Activated gamma-delta T cell treated with anti-CD3 and anti-CD28 coated beads, Interleukin-2, amount 50 U/mL, for 16 hours (primary cell): ENCODE data around the gene PRRT4.

Experiments used
- DNase-seq: peaks from one replicate; pipeline ENCODE4 v3.0.0-alpha.2; 2020; ENCODE audit warnings: low read depth

PRRT4 gene

DNA sequence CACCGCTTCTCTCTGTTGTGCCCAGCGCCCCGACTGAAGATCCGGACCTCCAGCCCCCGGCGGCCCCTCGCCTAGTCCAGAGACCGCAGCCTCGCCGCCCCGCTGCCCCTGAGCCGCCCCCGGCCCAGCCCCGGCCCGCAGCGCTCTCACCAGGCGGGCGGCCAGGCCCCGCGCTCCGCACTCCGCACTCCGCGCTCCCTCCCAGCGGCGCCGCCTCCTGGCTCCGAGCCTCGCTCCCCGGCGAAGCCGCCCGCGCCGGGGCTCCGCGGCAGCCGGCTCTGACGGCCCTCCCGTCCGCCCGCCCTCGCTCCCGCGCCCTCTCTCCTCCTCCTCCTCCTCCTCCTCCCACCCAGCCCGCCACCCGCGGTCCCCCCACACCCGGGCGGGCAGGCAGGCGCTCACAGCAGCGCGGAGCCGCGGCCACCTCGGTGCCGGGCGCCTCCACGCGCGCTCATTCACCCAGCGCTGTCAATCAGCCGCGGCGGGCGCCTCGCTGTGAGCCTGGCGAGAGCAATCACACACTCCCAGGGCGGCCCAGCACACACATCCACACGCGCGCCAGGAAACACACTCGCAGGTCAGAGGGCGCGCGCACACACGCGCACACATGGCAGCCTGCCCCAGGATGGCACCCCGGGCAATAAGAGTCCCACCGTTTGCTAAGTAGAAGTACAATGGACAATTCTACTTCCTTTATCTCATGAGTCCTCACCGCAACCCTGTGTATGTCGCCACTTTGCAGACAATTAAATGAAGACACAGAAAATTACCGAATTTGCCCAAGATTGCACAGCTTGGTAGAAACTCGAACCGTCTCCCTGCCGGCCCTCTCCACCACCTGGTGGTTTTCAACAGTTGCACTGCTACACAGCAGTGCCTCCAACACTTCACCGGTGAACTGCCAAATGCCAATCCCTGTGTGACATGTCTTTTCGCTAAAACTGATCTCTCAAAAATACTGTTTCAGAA lies at the start of gene PRRT4:
TSS of gene PRRT4 (minus strand) at position 280 of the 969 bp plus-strand sequence.
- DNase-seq = no peak

DNA sequence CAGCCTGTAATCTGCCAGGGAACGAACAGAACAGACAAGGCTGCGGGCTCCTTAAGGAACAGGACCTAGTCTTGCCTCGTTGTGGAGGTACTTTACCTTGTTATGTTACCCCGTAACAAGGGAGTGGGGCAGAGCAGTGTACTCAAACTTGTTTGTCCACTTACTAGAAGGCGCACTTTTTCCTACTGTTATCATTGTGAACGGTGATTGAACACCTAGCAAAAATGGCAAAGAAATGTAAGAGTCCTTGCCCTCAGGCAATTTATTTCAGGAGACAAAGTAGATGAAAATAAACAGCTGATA lies 48.9 kb upstream of the PRRT4 start:
- DNase-seq = no peak

DNA sequence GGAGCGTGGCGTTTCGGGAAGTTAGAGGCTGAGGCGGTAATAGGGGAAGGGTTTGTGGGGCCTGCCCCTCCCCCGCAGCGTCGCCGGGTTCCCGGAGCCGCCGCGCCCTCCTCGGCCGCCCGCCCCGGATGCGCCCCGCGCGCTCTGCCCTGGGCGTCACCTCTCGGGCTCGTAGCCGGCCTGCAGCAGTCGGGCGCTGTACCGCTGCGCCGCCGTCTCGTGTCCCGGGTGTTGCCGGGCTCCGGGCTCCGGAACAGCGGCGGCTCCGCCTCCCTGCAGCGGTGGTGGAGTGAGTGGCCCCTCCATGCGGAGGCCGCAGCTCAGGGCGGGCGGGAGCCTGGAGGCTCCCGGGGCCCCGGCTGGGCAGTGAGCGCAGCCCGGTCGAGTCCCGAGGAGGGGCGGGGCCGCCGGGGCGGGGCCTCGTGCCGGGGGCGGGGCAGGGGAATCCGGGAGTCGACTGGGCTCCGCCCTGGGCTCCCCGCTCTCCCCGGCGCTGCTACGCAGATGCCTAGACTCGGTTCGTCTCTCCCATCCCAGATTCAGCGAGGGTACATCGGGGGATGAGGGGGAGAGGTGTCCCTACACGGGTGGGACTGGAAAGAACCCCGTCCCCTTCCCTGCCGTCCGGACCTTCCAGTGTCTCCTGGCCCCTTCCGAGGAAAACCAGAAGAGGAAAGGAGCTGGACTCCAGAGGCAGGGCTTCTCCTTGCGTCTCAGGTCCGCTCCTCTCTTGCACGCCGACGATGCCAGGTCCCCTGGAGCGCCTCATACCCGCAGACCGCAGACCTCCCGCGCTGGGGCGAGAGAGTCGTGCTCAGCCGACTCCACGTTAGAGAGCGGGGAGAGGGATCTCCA lies 48.3 kb upstream of the PRRT4 start, which contains the start of gene IMPDH1:
TSS of gene IMPDH1 (minus strand) at position 387 of the 855 bp plus-strand sequence. CDS start at position 306, 81 bp downstream.
- peak; percentile 67 for DNase-seq

DNA sequence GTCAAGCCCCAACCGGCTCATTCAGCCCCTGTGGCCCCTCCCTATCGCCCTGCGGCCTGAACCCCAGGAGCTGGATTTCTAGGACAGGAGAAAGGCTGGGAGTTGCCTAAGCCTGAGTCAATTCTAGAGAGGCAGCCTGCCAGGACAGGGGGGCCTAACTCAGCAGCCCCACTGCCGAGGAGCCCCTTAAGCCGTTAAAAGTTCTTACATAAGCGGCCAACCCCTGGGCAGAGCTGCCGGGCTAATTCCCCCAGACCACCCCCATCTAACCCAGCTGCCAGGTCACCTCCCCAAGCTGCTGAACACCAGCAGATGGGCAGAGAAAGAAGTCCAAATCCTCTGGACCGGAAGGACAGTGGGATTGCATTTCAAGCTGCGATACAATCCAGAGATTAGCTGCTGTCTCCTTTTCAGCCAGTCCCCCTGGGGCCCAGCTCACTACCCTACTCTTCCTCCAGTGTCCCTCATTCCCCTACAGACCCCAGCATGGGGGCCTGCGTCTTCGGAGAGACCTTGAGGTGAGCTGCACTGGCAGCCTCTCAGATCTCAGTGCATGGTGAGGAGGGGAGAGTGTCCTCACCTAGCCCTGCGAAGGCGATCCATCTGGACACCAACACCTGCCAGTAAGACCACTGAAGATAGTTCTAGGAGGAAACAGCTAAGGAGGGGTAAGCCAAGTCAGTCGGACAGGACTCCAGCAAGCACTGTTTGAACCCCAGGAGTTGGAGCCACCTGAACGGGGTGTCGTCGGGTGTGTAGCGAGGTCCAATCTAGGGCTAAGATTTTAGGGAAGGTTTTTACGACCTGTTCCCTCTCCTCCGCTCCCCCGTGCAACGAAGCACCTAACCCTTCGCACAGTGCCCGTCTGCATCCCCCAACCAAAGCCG lies 47.5 kb upstream of the PRRT4 start:
- no peak for DNase-seq

DNA sequence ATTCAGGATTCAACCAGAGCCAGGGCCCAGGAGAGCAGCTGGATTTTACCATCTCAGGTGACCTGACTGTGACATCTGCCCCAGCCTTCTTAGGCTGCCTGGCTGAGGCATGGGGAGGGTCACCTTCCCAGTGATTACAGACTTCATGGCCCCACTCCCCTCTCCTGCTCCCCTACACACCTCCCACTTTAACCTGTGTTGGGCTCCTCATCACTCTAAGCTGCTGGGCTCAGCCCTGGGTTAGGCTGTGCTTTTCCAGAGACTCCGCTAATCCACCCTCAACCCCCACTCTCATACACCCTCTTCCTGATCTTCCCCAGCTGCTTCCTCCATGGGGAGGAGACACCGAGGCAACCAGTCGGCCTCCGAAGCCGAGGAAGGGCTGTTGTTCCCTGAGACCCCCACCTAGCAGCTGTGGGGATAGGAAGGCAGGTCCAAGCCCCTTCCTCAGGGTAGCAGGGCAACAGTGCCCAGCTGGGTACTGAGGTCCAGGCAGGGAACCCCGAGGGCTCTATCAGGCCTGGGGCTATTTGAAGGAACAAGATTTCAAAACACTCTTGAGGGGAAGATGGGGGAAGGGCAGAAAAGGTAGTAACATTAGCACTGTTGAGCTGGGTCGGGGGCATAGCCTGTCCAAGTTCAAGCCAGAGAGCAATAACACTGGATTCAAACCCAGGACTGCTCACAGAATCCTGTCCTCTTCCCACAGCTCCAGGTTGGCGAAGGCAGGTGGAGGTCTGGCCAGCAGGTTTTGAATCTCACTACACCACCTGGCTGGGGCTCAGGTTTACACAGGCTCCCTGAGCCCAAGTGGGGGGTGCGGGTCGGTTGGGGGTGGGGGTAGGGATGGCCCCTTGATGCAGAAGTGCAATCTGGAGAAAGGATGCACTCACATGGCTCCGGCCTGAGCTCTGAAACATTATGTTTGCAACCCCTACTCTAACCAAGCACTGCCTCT lies 46.5 kb upstream of the PRRT4 start:
- DNase-seq = no peak

DNA sequence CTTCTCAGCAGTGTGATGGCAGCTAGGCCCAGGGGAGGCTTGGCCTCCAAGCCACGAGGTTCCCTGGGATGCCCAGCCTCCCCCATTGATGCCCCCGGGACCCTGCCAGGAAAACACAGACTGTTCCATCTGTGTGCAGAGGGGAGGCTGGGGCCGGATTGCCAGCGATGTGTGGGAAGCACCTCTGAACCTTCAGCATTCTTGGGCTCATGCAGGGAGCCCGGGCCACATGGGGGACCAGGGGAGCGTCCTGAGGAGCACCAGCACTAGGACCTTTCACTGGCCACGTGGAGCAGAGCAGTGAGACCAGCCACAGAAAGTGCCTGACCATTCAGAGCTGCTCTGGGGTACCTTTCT lies 45.7 kb upstream of the PRRT4 start:
- DNase-seq = no peak

DNA sequence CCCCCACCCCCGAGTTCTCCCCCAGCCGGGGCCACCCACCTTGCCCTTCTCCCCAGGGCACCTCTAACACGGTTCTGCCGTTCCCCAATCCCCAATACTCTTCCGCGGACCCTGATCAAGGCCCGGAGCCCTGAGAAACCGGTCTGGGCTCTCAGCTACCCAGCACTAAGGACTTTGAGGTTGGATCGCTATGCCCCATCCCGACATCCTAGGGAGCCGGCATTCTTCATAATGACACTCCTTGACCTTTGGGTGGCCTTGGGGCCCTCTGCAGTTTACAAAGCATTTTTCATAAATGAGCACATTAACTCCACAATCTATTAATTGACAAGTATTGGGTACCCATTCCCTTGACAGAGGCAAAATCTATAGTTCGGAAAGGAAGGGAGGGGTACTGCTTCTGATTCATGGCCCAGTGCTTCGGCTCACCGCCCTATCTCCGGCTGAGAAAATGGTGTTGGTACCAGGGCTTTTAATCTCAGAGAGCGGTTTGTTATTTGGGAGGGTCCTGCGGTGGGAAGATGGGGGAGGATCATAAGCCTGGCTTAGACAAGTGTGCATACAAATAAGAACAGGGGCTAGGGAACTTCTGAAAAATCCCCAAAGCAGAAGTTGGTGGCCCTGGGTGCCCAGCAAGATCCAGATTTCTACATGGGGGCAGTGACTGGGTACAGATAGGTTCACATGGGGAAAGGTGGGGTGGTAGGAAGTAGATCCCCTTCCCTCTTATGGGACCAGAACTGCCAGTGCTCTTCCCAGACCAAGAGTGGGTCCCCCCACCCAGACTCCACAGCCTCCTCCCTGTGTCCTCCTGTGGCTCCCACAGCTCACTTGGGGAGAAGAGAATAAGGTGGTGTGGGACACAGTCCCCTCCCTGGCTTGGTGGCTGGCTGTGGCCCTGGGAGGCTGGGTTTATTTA lies 45.1 kb upstream of the PRRT4 start:
- DNase-seq = no peak

DNA sequence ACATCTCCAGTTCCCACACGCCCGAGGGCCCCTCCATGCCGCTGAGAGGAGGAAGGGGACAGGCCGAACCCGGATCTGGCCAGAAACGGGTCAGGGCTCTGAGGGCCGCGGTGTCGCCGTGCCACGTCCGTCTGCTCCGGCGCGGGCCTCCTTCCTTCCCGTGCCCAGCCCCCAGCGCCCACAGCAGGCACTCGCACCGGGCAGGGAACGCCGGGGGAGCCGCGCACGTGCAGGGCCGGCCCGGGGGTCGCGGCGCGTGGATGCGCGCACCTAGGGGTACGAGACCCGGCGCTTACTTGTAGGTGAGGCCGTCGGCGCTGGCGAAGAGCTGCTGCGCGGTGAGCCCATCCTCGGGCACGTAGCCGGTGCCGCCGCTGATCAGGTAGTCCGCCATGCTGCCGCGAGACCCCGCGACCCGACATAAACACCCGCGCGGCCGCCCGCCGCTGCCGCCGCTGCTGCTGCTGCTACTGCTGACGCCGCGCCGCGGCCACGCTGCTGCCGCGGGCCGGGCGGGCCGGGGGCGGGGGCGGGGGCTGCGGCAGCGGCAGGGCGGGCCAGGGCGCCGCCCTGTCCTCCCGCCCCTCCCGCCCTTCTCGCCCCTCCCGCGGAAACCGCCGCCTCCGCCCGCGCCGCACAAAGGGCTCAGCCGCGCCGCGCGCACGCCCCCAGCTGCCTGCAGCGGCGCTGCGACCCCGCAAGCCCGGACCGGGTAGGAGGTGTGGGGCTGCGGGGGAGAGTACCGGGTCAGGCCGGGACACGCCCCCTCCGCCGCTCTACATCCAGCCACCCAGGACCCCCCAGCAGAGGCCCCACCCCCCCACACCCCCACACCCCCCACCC lies 44.2 kb upstream of the PRRT4 start:
- peak; percentile 37 for DNase-seq

DNA sequence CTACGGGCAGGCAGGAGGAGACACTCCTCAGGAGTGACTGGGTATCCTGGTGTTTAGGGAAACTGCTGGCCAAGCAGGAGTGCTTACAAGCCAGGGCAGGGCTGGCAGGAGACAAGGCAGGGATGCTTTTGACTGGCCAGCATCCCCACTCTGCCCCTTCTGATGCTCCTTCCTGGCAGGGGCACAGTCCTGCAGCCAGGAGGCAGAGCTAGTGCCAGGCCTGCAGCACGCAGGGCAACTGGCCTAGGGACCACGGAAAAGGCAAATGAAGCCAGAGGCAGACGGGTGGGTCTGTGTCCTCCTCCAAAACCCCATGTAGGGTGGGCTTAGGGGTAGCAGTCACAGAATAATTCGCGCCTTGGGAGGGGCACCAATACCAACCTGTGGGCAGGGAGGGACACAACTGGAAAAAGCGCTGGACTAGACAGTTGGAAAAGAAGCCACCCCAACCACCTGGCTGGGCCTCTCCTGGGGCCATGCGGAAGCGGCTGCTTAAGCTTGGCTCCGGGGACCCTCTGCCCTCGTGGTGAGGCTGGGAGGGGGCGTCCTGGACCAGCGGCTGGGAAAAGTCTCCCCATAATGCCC lies 43.5 kb upstream of the PRRT4 start:
- no peak for DNase-seq

DNA sequence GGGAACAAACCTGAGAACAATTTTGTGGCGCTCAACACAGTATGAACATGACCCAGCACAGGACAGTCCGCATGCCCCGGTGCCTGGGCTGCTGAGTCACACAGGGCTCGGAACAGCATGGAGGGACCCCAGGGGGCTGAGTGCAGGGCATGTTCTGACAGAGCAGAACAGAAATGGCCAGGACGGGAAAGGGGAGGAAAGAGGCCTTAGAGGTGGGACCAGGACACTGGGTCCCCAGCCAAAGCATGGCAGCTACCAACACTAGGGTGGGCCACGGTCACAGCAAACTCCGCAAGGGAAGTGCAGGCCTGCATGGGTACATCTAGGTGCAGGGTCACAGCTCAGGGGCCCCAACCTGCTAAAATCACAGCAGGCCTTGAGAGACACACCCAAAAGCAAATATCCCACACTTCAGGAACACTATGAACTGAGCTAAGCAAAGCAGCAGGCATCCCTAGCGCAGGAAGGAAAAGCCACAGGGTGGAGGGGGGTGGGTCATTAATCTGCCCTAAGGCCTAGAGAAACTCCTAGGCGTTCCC lies 42.7 kb upstream of the PRRT4 start:
- DNase-seq = no peak

DNA sequence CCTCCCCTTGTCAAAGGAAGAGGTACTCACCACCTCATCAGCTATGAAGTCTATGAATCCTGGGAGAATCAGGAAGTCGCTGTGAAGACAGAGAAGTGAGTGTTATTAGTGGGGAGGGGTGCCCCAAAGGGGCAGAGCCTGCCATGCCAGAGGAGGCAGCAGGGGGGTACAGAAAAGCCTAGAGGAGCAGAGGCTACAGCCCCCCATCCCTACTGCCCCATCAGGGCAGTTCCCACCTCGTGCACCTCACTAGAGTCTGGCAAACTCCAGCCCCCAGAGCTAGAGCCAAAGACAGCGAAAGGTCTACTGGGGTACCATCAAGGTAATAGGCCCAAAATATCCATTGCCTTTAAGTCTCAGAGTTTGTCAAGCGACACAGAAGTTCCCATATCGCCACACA lies 42.2 kb upstream of the PRRT4 start:
- DNase-seq = no peak

DNA sequence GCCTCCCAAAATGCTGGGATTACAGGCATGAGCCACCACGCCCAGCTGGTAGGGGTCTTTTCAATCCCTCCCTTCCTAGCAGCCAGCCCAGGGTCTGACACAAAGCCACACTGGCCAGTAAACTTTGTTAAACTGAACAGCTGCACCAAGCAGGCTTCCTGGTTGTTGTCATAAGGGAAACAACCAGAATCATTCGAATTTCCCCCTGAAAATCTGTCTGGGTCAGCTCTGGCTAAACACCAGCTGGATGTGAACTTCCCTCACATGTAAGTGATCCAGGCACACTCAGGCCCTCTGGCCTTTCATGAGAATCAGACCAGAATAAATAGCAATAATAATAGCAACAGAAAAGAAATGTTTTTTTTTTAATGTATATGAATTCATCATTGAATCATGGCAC lies 40.9 kb upstream of the PRRT4 start:
- no peak for DNase-seq

DNA sequence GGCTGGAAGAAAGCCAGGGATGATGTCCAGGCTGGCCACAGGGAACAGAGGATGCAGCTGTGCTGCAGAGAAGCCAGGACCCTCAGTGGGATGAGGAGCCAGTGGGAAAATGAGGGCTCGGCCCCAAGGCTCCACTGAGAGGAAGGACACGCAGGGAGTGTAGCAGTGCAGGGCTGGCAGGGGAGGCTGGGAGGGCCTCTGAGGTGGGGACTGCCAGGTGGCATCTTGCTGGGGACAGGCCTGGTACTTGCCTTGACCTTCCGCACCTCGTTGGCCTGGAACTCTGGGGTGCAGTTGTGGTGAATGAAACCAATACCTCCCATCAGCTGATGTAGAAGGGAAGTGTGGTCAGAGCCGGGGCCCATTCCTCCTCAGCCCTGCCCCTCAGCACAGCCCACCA lies 39.1 kb upstream of the PRRT4 start:
- DNase-seq = no peak

DNA sequence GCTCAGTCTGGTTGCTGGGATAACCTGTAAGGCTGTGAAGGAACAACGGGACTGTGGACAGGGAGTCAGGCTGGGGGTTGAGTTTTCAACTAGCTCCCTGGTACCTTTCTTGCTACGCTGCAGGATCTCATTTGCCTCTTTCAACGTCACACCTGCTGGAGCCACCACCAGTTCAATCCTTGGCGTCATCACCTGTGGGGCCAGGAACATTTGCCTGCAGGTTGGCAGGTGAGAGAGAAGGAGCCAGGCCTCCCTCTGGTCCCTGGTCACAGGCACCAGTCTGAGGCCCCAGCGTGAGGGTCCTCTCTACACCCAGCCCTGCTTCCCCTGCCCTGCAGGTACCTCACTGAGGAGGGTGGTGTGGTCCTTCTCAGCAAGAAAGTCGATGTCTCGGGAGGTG lies 38.5 kb upstream of the PRRT4 start:
- DNase-seq = no peak

DNA sequence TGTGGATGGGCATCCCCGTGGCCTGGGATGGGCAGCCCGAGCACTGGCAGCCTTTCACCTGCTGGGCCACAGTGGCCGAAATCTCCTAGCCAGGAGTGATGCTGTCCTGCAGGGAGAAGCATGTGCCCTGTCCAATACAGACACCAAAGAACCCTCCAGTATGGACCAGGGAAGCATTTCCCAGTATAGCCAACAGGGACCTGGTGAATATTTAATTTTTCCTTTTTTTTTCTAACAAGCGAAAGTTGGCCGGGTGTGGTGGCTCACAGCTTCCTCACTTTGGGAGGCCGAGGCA lies 37.3 kb upstream of the PRRT4 start:
- no peak for DNase-seq

DNA sequence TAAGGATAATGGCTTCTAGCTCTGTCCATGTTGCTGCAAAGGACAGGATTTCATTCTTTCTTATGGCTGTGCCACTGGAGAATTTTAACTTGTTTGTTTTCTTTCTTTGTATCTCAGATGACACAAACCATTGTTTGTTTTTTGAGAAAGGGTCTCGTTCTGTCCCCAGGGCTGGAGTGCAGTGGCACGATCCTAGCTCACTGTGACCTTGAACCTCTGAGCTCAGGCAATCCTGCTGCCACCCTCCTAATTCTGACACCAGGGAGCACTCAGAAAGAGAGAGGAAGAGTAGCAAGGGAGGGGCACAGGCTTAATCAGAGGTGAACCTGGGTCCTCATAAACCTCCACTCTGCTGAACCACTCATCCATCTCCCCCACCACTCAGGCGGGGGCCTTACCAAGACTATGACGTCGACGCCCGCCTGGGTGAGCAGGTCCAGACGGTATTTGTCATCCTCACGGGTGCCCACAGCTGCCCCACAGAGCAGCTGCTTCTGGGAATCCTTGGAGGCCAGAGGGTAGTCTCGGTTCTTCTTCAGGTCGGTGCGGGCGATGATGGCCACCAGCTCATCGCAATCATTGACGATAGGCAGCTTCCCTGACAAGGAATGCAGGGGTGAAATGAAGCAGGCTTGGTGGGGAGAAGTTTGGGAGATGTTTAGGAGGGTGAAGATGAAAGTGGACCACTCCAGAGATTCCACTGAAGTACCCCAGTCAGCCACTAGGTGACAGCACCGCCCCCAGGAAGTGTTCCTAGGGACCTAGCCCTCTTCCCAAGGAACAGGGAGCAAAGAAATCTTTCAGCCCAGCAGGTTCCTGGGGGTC lies 36.7 kb upstream of the PRRT4 start:
- no peak for DNase-seq

DNA sequence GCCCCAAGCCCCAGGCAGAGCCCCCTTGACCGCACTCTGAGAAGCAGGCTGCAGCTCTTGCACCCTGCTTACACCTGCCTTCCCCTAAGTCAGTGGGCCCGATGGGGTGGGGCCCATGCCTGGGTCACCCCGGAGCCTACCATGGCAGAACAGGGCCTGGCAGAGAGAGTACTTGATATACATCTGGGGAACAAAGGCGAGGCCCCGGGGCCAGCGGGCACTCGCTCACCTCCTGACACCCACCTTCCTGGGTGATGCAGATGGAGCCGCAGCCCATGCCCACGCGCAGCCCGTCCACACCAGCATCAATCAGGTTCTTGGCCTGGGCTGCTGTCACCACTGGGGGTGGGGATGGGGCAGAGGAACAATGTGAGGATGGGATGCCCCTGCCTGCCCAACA lies 34.9 kb upstream of the PRRT4 start:
- DNase-seq = no peak

DNA sequence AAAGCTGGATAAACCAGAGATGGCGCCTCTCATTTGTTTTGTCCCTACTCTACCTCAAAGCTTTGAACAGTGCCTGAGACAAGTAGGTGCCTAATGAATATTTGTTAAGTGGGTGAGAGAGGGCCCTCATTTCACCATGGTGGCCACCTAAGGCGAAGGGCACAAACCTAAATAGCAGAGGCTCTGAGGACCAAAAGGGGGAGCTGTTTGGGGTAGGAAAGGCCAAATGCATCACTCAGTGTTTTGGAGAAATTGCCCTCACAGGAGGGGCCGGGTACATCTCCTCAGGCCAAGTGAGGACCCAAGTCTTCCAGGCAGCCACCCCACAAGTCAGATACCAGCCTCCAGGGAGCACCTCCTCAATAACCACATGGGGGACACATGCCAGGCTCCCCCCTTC lies 34.3 kb upstream of the PRRT4 start:
- DNase-seq = no peak
